Activated naive CD4-positive, alpha-beta T cell treated with anti-CD3 and anti-CD28 coated beads for 36 hours (primary cell): ENCODE measurements around the gene MAGOHB. TPM values are rescaled to one million over a fixed set of nuclear protein-coding genes. Genes with fewer than 3 reads are reported as not detected.

Experiments
- total RNA-seq, 2 experiments: library from RNA; stranded (reverse); gene quantifications; one replicate each; pipeline ENCODE4 v1.2.3, GENCODE V29; 2021

Gene MAGOHB
- total RNA-seq, 2 experiments from 2014 or later, result 58.8 to 61.1 TPM

Other genes with a start within 250 kb of the MAGOHB start
- gene KLRK1, start 223.6 kb downstream of the MAGOHB start, total RNA-seq, result under 1 TPM; 0.35 to 0.50 TPM
- gene KLRC4, start 203.9 kb downstream of the MAGOHB start, total RNA-seq, result not detected
- not detected for gene KLRC3, start 193.0 kb downstream of the MAGOHB start, total RNA-seq
- not detected for gene KLRC2, start 177.6 kb downstream of the MAGOHB start, total RNA-seq
- under 1 TPM in 1 of 2 experiments, not detected in 1; 0.21 TPM for gene KLRC1, start 160.2 kb downstream of the MAGOHB start, total RNA-seq
- 1 to 10 TPM; 2.1 to 3.1 TPM for gene EIF2S3B, start 107.7 kb downstream of the MAGOHB start, total RNA-seq
- not detected for gene STYK1, start 60.4 kb upstream of the MAGOHB start, total RNA-seq
- gene YBX3, start 109.7 kb upstream of the MAGOHB start, total RNA-seq, result 100 to 1,000 TPM; 192 to 219 TPM
- gene TAS2R7, start 189.0 kb upstream of the MAGOHB start, total RNA-seq, result not detected
- gene TAS2R8, start 193.7 kb upstream of the MAGOHB start, total RNA-seq, result not detected
- not detected for gene TAS2R9, start 196.6 kb upstream of the MAGOHB start, total RNA-seq
- gene TAS2R10, start 212.7 kb upstream of the MAGOHB start, total RNA-seq, result not detected
- gene PRR4, start 235.9 kb upstream of the MAGOHB start, total RNA-seq, result not detected